HCT116 (cell line): ENCODE measurements around the gene UBE2Q2. TPM values are rescaled to one million over a fixed set of nuclear protein-coding genes. Genes with fewer than 3 reads are reported as not detected.

ENCODE experiments used
- ATAC-seq: fragments of 200-7000 bp; cut with Tn5 transposase; 2 replicates; pipeline ENCODE4 v1.9.1; 2020; ENCODE audit warnings: mild to moderate bottlenecking, moderate library complexity
- BruUV-seq: library from RNA; stranded (reverse); fragments of 400-500 nt; replicated peaks from 2 replicates; lab custom pipeline; 2021; lab: Mats Ljungman, UMichigan
- CTCF ChIA-PET: fragments of 300-600 bp; sonication (Branson Sonifier 250); formaldehyde crosslinking; loops from one replicate; lab custom pipeline; 2021; ENCODE audit warnings: antibody characterized with exemption; lab: Charles Lee
- POLR2A ChIA-PET: fragments of 300-600, 350-600 bp; sonication (Branson Sonifier 250); formaldehyde crosslinking; loops from one replicate; lab custom pipeline; 2021; ENCODE audit warnings: antibody characterized with exemption; lab: Charles Lee
- RAD21 ChIA-PET, 2 experiments: fragments of 300-600 bp; sonication (Branson Sonifier 250); formaldehyde crosslinking; loops; one replicate each; lab custom pipeline; 2023; ENCODE audit warnings: low total read pairs in 2 of 2; ENCODE audit not compliant: uncharacterized antibody in 2 of 2, unreplicated experiment in 2 of 2, low non-redundant PET in 1 of 2; lab: Charles Lee
- DNase-seq: peaks from one replicate; pipeline ENCODE4 v3.0.0-alpha.2; 2010; ENCODE audit warnings: low read depth, low spot score
- H2AFZ ChIP-seq: fragments of 200-600 bp; shearing (Covaris generic), sonication (generic); 2 replicates; pipeline ENCODE4 v1.6.1; 2017; ENCODE audit warnings: low read depth, mixed run types, mixed read lengths, antibody characterized with exemption, low read length; ENCODE audit not compliant: poor library complexity, severe bottlenecking
- H3K27ac ChIP-seq: 2 replicates; pipeline ENCODE4 v1.5.1; 2012; ENCODE audit warnings: low read depth, low read length
- H3K27me3 ChIP-seq: fragments of 200-600 bp; sonication (generic); 2 replicates; pipeline ENCODE4 v1.6.1; 2016; ENCODE audit warnings: mixed run types, low read length, mixed read lengths; ENCODE audit not compliant: insufficient read depth
- H3K36me3 ChIP-seq, 2 experiments: fragments of 200-500 bp in 1 of 2; fragments of 200-600 bp in 1 of 2; sonication (Bioruptor generic) in 1 of 2; sonication (generic) in 1 of 2; 2 replicates each; pipeline versions ENCODE4 v1.5.1 to v1.6.1; 2014 to 2016; ENCODE audit warnings: low read length in 2 of 2, inconsistent platforms in 1 of 2, mixed read lengths in 1 of 2, mixed run types in 1 of 2; ENCODE audit not compliant: insufficient read depth in 2 of 2, control insufficient read depth in 1 of 2
- H3K4me1 ChIP-seq, 2 experiments: fragments of 200-600 bp in 1 of 2; sonication (generic) in 1 of 2; 2 replicates each; pipeline versions ENCODE4 v1.5.1 to v1.6.1; 2012 to 2017; ENCODE audit warnings: low read length in 2 of 2, inconsistent platforms in 1 of 2, mild to moderate bottlenecking in 1 of 2, mixed read lengths in 1 of 2, mixed run types in 1 of 2, moderate library complexity in 1 of 2; ENCODE audit not compliant: insufficient read depth in 2 of 2, control insufficient read depth in 1 of 2
- H3K4me2 ChIP-seq: fragments of 200-600 bp; sonication (generic); 2 replicates; pipeline ENCODE4 v1.6.1; 2017; ENCODE audit warnings: mixed run types, low read length, mixed read lengths
- H3K4me3 ChIP-seq, 2 experiments: fragments of 200-600 bp in 1 of 2; sonication (generic) in 1 of 2; replicated peaks in 1 of 2; 2 replicates each; pipeline ENCODE4 v1.5.1; 2011 to 2016; ENCODE audit warnings: low read length in 2 of 2, control low read depth in 1 of 2, low read depth in 1 of 2, mild to moderate bottlenecking in 1 of 2, mixed read lengths in 1 of 2, mixed run types in 1 of 2
- H3K79me2 ChIP-seq: fragments of 200-600 bp; sonication (generic); 2 replicates; pipeline ENCODE4 v1.6.1; 2017; ENCODE audit warnings: mild to moderate bottlenecking, mixed run types, low read length, moderate library complexity, mixed read lengths; ENCODE audit not compliant: insufficient read depth
- H3K9ac ChIP-seq: fragments of 200-600 bp; sonication (generic); 2 replicates; pipeline ENCODE4 v1.6.1; 2016; ENCODE audit warnings: low read length, mixed read lengths
- H3K9me2 ChIP-seq: fragments of 200-600 bp; sonication (generic), shearing (Covaris generic); 2 replicates; pipeline ENCODE4 v1.6.1; 2017; ENCODE audit warnings: mixed run types, mild to moderate bottlenecking, moderate library complexity; ENCODE audit not compliant: insufficient read depth
- H3K9me3 ChIP-seq, 2 experiments: fragments of 200-500 bp in 1 of 2; fragments of 200-600 bp in 1 of 2; sonication (Bioruptor generic) in 1 of 2; sonication (generic) in 1 of 2; 2 replicates each; pipeline ENCODE4 v1.6.1; 2014 to 2017; ENCODE audit warnings: low read length in 2 of 2, mixed read lengths in 2 of 2, inconsistent platforms in 1 of 2, low read depth in 1 of 2, mild to moderate bottlenecking in 1 of 2, mixed run types in 1 of 2, moderate library complexity in 1 of 2; ENCODE audit not compliant: control insufficient read depth in 1 of 2, insufficient read depth in 1 of 2
- H4K20me1 ChIP-seq: fragments of 200-600 bp; sonication (generic), shearing (Covaris generic); 2 replicates; pipeline ENCODE4 v1.6.1; 2017; ENCODE audit warnings: mixed run types, mild to moderate bottlenecking, moderate library complexity; ENCODE audit not compliant: insufficient read depth
- CBX3 ChIP-seq: IDR thresholded peaks from 2 replicates; pipeline ENCODE4 v1.6.1; 2012; ENCODE audit warnings: low read depth
- CEBPB ChIP-seq: IDR thresholded peaks from 2 replicates; pipeline ENCODE4 v1.6.1; 2012; ENCODE audit warnings: low read depth
- ELF1 ChIP-seq: IDR thresholded peaks from 2 replicates; pipeline ENCODE4 v1.6.1; 2012; ENCODE audit warnings: low read depth, borderline replicate concordance
- EZH2 ChIP-seq: fragments of 200-600 bp; sonication (generic); IDR thresholded peaks from 2 replicates; pipeline ENCODE4 v1.6.1; 2017; ENCODE audit warnings: antibody characterized with exemption, mixed run types
- FOSL1 ChIP-seq: IDR thresholded peaks from 2 replicates; pipeline ENCODE4 v1.6.1; 2012; ENCODE audit warnings: low read depth
- JUND ChIP-seq: IDR thresholded peaks from 2 replicates; pipeline ENCODE4 v1.6.1; 2012
- POLR2AphosphoS5 ChIP-seq: IDR thresholded peaks from 2 replicates; pipeline ENCODE4 v1.6.1; 2011; ENCODE audit warnings: mild to moderate bottlenecking, low read depth, low read length, moderate library complexity
- SIN3A ChIP-seq: IDR thresholded peaks from 2 replicates; pipeline ENCODE4 v1.6.1; 2012; ENCODE audit warnings: low read depth
- TCF7L2 ChIP-seq: IDR thresholded peaks from 2 replicates; pipeline ENCODE4 v1.7.0; 2011; ENCODE audit warnings: borderline replicate concordance, inconsistent platforms; ENCODE audit not compliant: insufficient read depth, insufficient read length; ENCODE audit errors: extremely low read depth
- YY1 ChIP-seq: IDR thresholded peaks from 2 replicates; pipeline ENCODE4 v1.6.1; 2011; ENCODE audit warnings: low read length, low read depth, moderate library complexity, mild to moderate bottlenecking; ENCODE audit not compliant: insufficient replicate concordance; ENCODE audit errors: extremely low read depth
- ZFX ChIP-seq: fragments of 450-650 bp; IDR thresholded peaks from 2 replicates; pipeline ENCODE4 v1.6.1; 2017
- ZNF274 ChIP-seq: fragments of 200-500 bp; sonication (Bioruptor generic); IDR thresholded peaks from 2 replicates; pipeline ENCODE4 v1.6.1; 2014; ENCODE audit warnings: mild to moderate bottlenecking, low read depth, low read length, inconsistent platforms
- intact Hi-C: fragments of 100-400 bp; cut with micrococcal nuclease; formaldehyde crosslinking; loops from 2 replicates; pipeline ENCODE4 v1.10.0; 2022
- total RNA-seq: library from RNA; stranded (reverse); gene quantifications from one replicate; pipeline ENCODE4 v1.2.1, GENCODE V29; 2021; ENCODE audit not compliant: unreplicated experiment
- TF ChIP-seq, protein P1 (sequence below): IDR thresholded peaks from 2 replicates; pipeline ENCODE4 v1.6.1; 2012; ENCODE audit warnings: low read depth
- TF ChIP-seq, protein P2 (sequence below), 3 experiments: fragments of 200-600 bp in 1 of 3; sonication (generic) in 1 of 3; IDR thresholded peaks in 2 of 3; conservative IDR thresholded peaks in 1 of 3; 2 replicates each; pipeline ENCODE4 v1.5.1; 2012 to 2017; ENCODE audit warnings: low read depth in 2 of 3, low read length in 2 of 3, antibody characterized with exemption in 1 of 3, borderline replicate concordance in 1 of 3, control low read depth in 1 of 3, mild to moderate bottlenecking in 1 of 3, mixed read lengths in 1 of 3, mixed run types in 1 of 3, moderate library complexity in 1 of 3; ENCODE audit not compliant: insufficient read depth in 1 of 3
- TF ChIP-seq, protein P3 (sequence below): IDR thresholded peaks from 2 replicates; pipeline ENCODE4 v1.6.1; 2011; ENCODE audit warnings: mild to moderate bottlenecking, low read length, moderate library complexity; ENCODE audit not compliant: insufficient replicate concordance; ENCODE audit errors: extremely low read depth

UBE2Q2 gene
- total RNA-seq, 1 experiment from 2014 or later = 12.3 TPM

DNA sequence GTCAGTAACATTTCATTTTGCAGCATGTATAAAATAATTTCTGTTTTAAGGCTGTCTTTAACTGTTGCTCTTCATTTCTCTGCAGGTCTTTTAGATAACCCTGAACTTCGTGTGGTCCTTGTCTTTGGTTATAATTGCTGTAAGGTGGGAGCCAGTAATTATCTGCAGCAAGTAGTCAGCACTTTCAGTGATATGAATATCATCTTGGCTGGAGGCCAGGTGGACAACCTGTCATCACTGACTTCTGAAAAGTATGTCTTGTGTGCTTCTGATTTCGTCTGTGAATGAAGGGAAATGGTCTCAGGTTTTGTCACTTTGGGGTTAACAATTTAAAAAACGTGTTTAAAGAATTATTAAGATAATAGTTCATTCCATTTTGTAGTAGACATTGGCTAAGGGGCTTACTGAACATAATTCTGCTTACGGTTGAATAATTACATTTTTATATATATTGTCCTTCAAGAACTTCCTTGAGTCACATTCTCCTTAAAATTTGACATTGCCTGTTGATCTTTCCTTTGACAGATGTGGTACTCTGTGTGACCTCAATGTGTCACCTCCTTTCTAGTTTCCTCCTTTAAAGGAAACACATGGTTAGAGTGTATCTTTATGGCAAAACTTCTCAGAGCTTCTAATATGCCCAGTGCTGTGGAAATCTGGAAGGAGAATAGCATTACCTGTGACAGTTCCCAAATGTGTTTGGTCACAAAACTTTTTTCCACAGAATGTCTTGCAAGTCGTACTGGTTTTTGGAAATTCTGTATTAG, 86.7 kb downstream of the UBE2Q2 start:
- peaks cover 8% of the 10 kb centered on the region; the same call in 1 of the 2 replicates for H4K20me1 ChIP-seq

More for the DNA sequence above, 86.7 kb downstream of the UBE2Q2 start:
- no peaks in the 10 kb centered on the region for H3K4me1 ChIP-seq
- no peak overlapping the region for H3K9ac ChIP-seq
- peaks cover 16 to 36% of the 10 kb centered on the region in 2 experiments; a peak in 3 of 4 replicates for H3K36me3 ChIP-seq
- no peaks in the 10 kb centered on the region for H3K9me3 ChIP-seq
- TF ChIP-seq SIN3A (no peak), YY1 (no peak), JUND (no peak), POLR2AphosphoS5 (no peak), ZFX (no peak), FOSL1 (no peak), ELF1 (no peak), EZH2 (no peak), TCF7L2 (no peak), CEBPB (no peak), ZNF274 (no peak), CBX3 (no peak)
- TF ChIP-seq, protein P1, sequence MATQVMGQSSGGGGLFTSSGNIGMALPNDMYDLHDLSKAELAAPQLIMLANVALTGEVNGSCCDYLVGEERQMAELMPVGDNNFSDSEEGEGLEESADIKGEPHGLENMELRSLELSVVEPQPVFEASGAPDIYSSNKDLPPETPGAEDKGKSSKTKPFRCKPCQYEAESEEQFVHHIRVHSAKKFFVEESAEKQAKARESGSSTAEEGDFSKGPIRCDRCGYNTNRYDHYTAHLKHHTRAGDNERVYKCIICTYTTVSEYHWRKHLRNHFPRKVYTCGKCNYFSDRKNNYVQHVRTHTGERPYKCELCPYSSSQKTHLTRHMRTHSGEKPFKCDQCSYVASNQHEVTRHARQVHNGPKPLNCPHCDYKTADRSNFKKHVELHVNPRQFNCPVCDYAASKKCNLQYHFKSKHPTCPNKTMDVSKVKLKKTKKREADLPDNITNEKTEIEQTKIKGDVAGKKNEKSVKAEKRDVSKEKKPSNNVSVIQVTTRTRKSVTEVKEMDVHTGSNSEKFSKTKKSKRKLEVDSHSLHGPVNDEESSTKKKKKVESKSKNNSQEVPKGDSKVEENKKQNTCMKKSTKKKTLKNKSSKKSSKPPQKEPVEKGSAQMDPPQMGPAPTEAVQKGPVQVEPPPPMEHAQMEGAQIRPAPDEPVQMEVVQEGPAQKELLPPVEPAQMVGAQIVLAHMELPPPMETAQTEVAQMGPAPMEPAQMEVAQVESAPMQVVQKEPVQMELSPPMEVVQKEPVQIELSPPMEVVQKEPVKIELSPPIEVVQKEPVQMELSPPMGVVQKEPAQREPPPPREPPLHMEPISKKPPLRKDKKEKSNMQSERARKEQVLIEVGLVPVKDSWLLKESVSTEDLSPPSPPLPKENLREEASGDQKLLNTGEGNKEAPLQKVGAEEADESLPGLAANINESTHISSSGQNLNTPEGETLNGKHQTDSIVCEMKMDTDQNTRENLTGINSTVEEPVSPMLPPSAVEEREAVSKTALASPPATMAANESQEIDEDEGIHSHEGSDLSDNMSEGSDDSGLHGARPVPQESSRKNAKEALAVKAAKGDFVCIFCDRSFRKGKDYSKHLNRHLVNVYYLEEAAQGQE = no peak
- TF ChIP-seq, protein P2, sequence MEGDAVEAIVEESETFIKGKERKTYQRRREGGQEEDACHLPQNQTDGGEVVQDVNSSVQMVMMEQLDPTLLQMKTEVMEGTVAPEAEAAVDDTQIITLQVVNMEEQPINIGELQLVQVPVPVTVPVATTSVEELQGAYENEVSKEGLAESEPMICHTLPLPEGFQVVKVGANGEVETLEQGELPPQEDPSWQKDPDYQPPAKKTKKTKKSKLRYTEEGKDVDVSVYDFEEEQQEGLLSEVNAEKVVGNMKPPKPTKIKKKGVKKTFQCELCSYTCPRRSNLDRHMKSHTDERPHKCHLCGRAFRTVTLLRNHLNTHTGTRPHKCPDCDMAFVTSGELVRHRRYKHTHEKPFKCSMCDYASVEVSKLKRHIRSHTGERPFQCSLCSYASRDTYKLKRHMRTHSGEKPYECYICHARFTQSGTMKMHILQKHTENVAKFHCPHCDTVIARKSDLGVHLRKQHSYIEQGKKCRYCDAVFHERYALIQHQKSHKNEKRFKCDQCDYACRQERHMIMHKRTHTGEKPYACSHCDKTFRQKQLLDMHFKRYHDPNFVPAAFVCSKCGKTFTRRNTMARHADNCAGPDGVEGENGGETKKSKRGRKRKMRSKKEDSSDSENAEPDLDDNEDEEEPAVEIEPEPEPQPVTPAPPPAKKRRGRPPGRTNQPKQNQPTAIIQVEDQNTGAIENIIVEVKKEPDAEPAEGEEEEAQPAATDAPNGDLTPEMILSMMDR (IDR thresholded peaks at IDR 0.05 in 2 of 3, conservative IDR thresholded peaks at IDR 0.05 in 1 of 3; ENCODE audit: borderline replicate concordance in 1 of 3, insufficient read depth in 1 of 3, low read depth in 2 of 3, low read length in 2 of 3) = no peak
- TF ChIP-seq, protein P3, sequence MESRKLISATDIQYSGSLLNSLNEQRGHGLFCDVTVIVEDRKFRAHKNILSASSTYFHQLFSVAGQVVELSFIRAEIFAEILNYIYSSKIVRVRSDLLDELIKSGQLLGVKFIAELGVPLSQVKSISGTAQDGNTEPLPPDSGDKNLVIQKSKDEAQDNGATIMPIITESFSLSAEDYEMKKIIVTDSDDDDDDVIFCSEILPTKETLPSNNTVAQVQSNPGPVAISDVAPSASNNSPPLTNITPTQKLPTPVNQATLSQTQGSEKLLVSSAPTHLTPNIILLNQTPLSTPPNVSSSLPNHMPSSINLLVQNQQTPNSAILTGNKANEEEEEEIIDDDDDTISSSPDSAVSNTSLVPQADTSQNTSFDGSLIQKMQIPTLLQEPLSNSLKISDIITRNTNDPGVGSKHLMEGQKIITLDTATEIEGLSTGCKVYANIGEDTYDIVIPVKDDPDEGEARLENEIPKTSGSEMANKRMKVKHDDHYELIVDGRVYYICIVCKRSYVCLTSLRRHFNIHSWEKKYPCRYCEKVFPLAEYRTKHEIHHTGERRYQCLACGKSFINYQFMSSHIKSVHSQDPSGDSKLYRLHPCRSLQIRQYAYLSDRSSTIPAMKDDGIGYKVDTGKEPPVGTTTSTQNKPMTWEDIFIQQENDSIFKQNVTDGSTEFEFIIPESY = no peak
- ATAC-seq (no peak), DNase-seq (no peak)
- peaks cover 65% of the 10 kb centered on the region for H3K79me2 ChIP-seq
- H3K27ac ChIP-seq = no peak overlapping the region
- H3K9me2 ChIP-seq = no peaks in the 10 kb centered on the region
- H3K4me3 ChIP-seq = no peak overlapping the region
- H3K4me2 ChIP-seq = no peak overlapping the region
- BruUV-seq = no TSS peak
- intact Hi-C loops = loop anchor here (1.0 kb wide), 1 partner anchor 209 kb away; no protein-coding TSS in a partner anchor
- CTCF ChIA-PET = interaction anchor here (0.5 to 3.0 kb wide), 15 partner anchors 9 to 405 kb away, joined by 3 to 42 read pairs (median 5); no protein-coding TSS in a partner anchor
- no peak overlapping the region for H2AFZ ChIP-seq
- no peaks in the 10 kb centered on the region for H3K27me3 ChIP-seq
- POLR2A ChIA-PET = no interaction called here
- RAD21 ChIA-PET = interaction anchor here in 1 of 2 experiments (1.1 kb wide), 1 partner anchor 209 kb away, joined by 3 read pairs; no protein-coding TSS in a partner anchor
